HG03025 (cell line): ENCODE measurements around the gene NTRK1.

Source experiments
- ATAC-seq: cut with Tn5 transposase; IDR thresholded peaks from one replicate; pipeline ENCODE4 v1.9.1; 2021; ENCODE audit warnings: mild to moderate bottlenecking, moderate library complexity; ENCODE audit not compliant: unreplicated experiment, low FRiP score

Gene NTRK1

GRCh38 chr1:156854634-156855033 lies 6.0 kb upstream of the NTRK1 start:
- ATAC-seq = no peak

DNA sequence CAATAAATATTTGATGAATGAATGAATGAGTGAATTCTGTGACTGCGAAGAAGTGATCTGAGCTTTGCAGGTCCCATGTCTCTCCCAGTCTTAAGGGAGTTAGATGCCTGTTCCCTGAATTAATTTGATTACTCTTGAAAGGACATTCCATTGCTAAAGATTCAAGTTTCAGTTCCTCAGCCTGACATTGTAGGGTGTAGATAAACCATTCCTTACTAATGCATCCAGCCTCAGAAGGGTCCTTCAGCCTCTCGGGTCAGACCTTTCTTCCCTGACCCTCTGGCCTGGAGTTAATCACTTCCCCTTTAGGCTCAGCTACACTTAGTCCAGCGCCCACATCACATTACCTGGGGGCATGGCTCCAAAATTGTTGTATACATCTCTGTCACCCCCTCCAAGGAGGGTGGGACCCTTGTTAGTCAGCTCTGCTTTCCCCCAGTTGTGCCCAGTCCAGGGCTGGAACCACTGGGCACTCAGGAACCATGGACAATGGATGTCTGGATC lies 4.3 kb upstream of the NTRK1 start:
- no peak for ATAC-seq

GRCh38 chr1:156857532-156857931 lies 3.1 kb upstream of the NTRK1 start:
- no peak for ATAC-seq

DNA sequence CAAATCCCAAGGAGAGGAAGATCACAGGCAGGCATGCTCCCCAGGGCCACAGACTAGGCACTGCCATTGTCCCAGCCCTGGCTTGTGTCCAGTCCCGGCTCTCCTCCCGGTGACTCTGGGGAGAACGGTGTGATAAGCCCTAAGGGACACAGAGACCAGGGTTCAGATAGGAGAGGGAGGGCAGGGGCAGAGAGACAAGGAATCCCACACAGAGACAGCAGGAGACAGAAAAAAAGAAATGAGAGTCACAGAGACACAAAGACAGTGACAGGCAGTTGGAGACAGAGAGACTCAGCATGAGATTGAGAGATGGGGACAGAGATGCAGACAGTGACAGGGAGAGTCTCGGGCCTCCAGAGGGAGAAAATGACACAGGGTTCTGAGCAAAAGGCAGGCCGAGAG lies 2.1 kb upstream of the NTRK1 start:
- ATAC-seq = no peak

- no peak for ATAC-seq
These were observed 1.6 kb upstream of the NTRK1 start, which contains the start of gene INSRR for GRCh38 chr1:156858959-156859522. INSRR (minus strand) TSS chr1:156859117; CDS start chr1:156858621, 496 bp downstream.

DNA sequence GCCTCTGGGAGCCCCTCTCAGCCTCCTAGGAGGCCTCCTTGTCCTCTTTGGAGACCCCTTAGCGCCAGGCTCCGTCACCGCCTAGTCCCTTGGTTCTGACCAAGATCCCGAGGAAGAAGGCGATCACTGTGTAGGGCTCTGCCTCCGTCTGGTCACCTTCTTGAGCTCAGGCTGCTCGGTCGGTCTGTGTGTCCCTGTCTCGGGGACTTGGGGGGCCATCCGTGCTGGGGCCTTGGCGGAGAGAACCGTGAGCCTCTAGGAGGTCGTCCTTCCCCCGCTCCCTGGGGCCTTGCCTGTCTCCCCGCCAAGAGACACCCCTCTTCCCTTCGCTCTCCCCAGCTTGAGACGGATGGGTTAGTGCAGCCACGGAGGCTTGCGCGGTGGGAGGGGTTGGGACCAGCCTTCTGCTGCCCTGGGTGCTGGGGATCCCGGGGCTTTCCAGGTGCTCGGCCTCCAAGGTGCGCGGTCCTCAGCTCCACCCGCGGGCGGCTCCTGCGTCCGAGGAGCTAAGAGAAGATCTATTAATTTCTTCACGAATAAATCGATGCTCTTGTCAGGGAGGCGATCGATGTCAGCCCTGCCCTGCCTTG lies 1.0 kb upstream of the NTRK1 start:
- no peak for ATAC-seq

GRCh38 chr1:156860113-156860627 lies 495 bp upstream of the NTRK1 start:
- no peak for ATAC-seq

- no peak for ATAC-seq
These were observed 1.9 kb downstream of the NTRK1 start for GRCh38 chr1:156862584-156862983.

- no peak for ATAC-seq
These were observed 2.4 kb downstream of the NTRK1 start for GRCh38 chr1:156862997-156863599.

DNA sequence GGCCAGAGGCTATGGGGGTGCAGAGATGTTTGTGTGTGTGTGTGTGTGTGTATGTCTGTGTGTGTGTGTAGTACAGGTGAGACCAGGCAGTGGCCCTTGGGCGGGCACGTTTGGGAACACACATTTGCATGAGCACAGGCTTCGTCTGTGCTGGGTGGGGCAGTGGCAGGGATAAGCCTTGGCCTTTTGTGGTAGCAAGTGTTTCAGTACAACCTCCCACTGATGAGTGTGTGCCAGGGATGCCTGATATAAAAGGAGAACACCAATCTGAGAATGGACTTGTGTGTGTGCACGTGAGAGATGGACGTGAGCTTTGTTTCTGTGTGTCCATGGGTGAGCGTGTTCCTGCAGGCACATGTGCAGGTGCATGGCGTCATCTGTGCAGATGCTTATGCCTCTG lies 3.0 kb downstream of the NTRK1 start:
- ATAC-seq = no peak

DNA sequence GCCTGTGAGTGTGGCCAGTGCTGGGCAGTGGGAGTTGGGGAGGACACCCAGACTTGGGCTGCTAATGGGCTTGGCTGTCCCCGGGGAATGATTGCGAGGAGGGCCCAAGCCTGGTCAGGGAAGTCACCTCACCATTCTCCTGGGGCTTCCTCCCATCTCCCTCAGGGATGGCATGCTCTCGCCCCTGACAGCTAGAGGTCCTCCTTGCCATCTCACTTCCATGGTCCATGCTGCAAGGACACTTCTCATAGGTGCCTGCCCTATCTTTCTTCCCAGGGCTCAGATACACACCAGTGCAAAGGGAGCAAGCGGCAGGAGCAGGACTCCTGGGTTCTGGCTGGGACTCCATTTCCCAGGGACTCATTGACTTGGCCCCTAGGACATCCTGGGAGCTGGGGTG lies 4.1 kb downstream of the NTRK1 start:
- no peak for ATAC-seq

- no peak for ATAC-seq
These were observed 4.6 kb downstream of the NTRK1 start for GRCh38 chr1:156865258-156865657.

- ATAC-seq = no peak
These were observed 5.2 kb downstream of the NTRK1 start for GRCh38 chr1:156865865-156866248.

DNA sequence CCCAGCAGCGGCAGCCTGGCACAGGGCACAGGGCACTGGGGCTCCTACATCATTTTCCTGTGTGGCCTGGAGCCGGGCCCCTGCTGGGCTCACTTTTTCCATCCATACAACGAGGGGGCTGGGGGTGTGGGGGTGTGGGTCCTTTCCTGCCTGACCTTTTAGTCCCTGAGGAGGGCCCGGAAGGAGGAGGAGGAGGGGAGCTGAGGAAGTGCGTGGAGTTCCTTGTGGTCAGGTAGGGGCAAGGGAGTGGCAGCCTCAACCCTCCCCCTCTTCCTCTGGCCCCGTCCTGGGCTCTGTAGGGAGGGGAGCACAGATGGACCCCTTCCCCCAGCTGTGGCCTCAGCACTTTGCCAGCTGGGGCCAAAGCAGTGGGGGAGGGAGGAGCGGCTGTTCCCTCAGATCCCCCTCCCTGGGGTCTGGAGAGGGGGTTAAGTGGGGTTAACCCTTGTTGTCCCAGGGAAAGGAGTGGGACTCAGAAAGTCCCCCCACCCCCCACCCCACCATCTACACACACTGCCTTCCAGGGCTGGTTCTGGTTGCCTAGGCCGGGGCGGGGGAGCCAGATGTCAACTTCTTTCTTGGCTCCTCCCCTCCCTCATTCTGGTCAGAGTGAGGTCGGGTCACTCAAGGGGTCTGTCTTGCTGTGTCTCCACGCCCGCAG lies 5.7 kb downstream of the NTRK1 start:
- no peak for ATAC-seq

- no peak for ATAC-seq
These were observed 7.7 kb downstream of the NTRK1 start for GRCh38 chr1:156868341-156868740.

- no peak for ATAC-seq
These were observed 8.8 kb downstream of the NTRK1 start for GRCh38 chr1:156869455-156869854.

DNA sequence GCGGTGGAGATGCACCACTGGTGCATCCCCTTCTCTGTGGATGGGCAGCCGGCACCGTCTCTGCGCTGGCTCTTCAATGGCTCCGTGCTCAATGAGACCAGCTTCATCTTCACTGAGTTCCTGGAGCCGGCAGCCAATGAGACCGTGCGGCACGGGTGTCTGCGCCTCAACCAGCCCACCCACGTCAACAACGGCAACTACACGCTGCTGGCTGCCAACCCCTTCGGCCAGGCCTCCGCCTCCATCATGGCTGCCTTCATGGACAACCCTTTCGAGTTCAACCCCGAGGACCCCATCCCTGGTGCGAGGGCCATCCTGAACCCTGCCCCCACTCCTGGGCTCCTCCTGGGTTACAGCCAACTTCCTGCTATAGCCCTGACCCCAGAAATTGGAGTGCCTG lies 13.0 kb downstream of the NTRK1 start:
- no peak for ATAC-seq

GRCh38 chr1:156874142-156874541 lies 13.5 kb downstream of the NTRK1 start:
- no peak for ATAC-seq

GRCh38 chr1:156874572-156875340 lies 14.1 kb downstream of the NTRK1 start:
- no peak for ATAC-seq

- no peak for ATAC-seq
These were observed 14.6 kb downstream of the NTRK1 start for GRCh38 chr1:156875341-156875615.

GRCh38 chr1:156876281-156876680 lies 15.6 kb downstream of the NTRK1 start:
- ATAC-seq = no peak
